T-helper 9 cell (primary cell): ENCODE measurements around the gene NEGR1.

Experiments used
- DNase-seq: peaks from one replicate; pipeline ENCODE4 v3.0.0-alpha.2; 2020

NEGR1 gene

DNA sequence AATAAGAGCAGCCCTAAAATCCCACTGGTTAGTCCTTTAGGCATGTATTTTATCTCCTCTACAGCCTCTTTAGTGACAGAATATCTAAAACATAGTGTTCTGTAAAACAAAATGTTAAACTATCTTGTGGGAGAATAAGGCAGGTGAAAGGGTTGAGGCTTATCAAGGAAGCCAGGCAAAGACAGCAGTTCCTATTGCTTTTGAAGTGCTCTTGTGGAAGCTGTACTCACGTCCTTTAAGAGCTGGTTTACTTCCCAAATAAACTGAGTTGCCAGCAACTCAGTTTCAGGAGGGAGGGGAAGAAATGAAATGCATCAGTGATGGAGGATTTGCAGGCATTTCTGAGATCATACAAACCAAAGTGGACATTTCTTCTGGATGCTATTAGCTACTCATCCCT, 671.9 kb downstream of the NEGR1 start:
- DNase-seq = no peak

DNA sequence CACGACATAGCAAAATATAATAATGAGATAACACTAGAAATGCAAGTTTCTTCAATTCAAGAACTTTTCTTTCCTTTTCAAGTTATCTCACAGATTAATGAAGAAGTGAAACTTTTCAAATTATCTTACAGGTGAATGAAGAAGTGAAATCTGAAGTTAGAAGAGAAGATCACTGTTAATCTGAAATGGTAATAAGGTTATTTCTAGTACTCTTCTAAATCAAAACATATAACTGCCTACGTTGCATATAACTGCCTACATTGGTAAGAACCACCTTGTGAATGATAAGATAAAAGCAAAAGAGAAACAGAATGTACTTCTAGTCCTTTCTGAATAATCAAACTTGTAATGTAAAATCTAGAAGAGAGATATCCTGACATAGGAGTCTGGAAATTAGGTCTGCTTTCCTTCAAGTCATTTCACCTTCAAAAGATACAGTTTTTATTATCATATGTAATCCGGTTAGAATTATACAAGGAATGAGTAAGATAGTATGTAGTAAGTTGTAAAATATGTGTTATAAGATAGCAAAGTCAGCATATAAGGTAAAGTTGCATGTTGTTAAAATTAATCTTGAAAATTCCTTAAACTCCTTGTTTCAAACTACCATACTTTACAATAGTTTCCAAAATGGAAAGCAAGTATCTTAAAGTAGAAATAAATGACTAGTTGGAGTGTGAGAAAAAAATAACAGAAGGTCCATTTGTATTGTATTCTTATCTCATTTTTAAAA, 679.1 kb downstream of the NEGR1 start:
- DNase-seq = no peak

DNA sequence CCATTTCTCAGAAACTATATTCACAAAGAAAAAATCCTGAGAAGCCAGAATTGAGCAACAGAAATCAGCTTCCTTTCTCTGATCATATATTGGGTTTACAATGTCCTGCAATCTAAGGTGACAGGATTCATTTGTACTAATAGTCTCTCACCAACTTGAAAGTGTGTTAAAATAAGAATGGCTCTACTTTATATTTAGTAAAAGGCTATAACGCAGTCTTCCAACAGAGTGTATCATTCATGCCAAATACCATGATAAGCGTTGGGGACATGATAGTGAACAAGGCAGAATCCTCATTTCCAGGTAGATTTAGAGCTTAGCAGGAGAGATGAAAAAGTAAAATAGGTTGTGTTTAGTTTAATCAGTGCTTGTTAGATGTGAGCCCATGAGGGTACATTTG, 682.3 kb downstream of the NEGR1 start:
- no peak for DNase-seq

DNA sequence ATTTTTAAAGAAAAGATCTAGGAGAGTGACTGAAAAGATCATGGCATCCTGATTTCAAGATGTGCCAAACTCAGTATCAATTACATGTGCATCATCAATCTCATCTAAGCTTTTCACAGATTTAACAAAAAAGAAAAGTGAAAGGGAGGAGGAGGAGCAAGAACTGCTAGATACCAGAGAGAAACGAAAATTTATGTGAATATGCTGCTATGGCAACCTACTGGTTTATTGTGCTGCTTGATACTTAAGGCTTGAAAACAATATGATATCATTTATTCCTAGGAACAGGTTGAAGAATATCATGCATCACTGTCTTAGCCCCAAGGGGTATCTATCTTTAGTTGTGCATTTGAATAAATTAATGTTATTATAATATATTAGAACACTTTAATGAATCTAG, 683.0 kb downstream of the NEGR1 start:
- DNase-seq = no peak

DNA sequence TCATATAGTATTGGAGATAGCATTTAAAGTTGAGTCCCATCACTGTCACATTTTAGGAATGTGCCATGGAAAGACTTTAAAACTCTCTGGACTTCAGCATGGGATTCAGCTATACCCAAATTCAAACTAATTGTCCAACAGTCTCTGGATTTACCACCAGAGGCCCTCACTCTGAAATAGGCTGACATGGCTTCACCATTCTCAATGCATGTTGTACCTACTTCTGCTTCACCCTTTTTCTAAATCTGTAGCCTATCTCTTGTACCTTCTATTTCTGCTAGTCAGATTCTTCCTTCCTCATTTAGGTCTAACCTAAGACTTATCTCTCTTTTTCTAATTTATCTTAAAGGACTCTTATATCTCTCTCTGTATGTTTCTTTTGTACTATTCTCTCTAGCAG, 688.8 kb downstream of the NEGR1 start:
- no peak for DNase-seq

DNA sequence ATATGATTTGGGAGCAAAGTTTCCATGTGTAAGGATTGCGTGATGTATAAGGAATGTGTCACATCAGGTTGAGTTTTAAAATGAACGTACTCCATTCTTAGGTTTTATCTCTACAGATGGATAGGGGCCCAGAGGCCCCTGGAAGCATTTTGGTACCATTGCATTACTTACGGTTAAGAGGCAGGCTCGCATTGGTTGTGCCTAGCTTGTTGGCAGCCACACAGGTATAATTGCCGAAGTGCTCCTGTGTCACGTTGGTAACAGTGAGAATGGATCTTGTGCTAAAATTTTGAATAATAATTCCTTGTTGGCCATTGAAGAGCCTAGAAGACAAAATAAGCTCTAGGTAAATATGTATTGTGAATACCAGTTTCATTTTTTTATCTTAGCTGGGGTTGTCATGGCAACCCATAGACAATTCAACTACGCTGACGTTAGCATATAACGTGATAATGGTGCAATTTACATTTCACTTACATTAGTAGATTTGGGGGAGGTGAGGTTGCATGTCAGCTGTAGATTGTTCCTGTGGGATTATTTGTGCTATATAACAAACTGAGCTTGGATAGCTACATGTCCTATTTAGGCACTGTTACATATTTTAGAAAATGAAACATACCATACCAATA, 689.6 kb downstream of the NEGR1 start:
- DNase-seq = no peak

DNA sequence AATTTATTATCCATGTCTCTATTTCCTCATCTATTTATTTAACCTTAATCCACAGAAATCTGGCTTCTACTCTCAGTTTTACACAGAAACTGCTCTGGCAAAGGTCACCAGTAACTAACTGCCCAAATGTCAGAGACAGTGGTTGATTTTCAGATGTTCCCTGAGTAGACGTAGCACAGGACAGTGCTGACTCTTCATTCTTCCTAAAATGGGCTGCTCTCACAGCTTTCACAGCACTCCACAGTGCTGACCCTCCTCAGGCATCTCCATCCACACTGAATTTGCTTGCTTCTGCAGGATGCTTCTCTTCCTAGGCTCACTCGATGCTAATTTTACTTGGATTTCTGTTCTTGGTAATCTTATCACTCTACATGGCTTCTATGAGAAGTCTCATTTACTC, 693.3 kb downstream of the NEGR1 start:
- no peak for DNase-seq

DNA sequence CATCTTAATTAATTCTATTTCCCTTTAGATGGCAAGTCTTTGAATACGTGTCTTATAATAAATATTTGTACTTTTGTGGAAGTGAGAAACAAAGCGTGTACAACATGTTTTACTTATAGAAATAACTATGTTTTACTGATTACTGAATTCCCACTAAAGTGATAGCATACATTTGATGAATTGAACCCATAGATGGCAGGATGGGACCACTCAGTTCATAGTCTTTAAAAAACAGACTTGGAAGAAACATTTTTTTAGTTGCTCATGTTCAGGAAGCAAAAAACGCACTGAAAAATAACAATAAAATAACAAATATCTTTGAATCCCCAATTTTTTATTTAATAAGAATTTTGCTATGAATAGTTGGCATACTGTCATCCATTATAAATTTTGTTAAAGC, 694.4 kb downstream of the NEGR1 start:
- no peak for DNase-seq

DNA sequence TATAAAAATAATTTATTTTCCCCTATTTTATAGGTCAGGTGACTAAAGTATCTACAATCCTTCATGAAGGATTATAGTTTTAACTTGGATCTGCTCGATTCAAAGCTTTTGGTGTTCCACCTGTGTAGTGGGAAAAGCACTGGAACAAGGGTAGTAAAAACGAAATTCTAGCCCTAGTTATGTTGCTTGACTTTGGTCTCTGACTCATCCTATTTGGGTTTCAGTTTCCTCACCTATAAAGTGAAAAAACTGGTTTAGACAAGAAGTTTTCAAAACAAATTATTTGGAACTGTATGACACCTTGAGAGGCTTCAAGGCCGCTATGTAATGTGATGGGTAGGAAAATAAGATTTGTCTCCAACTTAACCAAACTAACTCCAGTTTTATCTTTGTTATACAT, 696.3 kb downstream of the NEGR1 start:
- DNase-seq = no peak

DNA sequence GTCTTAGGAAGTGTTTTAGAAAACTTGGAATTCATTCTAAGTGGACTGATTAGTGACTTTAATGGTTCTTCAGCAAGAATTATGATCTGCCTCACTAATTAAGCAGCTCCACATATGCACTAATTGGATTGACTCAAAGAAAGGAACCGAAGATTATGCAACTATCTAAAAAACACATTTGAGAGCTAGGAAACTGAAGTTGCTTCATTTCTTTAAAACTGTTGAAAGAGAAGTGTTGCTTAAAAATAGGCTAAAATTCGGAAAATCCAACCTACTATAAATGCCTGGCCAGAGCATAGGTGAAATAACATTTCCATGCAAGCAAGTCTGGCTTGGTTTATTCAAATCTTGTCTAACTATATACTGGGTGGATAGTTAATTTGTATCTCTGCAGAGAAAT, 698.6 kb downstream of the NEGR1 start:
- no peak for DNase-seq

DNA sequence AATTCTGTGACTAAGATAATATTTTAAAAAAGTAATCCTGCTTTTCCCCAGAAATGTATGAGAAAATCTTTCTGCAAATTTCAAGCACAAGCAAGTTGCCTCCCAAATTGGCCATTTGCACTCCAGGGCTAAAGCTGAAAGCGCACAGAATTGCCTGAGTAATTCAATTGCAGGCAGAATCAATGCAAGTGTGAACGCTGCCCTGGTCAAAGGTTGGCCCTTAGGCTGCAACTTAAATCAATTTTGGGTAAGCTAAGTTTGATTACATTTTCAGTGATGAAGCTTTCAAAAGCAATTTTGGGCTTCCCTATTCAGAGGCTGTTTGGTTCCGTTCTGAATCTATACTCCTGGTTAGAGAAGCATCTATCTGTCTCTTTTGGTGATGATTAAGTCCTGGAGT, 699.7 kb downstream of the NEGR1 start:
- DNase-seq = no peak

DNA sequence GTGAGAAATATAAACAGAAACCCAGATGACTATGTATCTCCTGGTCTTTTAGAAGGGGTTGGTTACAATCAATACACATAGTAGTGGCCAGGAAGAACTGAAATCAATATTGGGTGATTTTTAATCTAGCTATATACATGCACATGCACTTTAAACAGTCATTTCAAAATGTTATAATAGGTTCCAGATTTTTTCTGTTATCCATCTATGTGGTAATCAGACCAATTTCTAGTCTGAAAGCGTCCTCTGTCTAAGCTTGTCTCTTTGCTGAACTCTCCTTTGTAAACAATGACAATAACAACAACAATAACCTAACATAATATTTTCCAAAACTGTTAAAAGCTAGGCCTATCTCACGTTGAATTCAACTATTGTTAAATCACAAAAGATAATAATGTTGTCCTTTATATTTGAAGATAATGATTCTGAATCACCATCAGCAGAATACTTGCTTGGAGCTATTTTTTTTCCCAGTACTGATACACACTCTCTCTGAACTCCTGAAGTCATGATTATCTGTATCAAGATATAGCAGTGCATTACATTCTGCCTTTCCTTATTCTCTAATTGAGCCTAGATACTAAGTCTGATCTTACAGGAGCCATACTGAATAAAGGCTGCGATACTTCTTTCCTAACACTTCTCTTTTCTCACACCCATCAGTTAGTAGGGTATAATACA, 704.7 kb downstream of the NEGR1 start:
- DNase-seq = no peak

DNA sequence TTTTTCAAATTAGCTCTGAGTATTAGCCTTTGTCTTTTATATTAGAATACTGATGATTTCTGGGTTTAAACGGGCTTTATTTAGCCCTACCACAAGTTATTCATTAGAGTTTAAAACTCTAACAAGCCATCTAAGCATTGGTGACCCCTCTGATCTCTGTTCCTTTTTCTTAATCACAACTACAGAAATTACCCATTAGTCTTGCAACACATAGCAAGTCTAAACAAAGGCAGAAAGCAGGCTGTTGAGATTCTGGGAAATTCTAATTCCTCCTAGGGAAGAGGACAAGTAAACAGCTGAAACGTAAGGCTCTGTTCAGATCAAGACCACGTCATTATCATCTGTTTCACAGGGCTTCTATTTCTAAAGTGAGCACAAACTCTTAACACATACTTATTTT, 710.3 kb downstream of the NEGR1 start:
- DNase-seq = no peak

DNA sequence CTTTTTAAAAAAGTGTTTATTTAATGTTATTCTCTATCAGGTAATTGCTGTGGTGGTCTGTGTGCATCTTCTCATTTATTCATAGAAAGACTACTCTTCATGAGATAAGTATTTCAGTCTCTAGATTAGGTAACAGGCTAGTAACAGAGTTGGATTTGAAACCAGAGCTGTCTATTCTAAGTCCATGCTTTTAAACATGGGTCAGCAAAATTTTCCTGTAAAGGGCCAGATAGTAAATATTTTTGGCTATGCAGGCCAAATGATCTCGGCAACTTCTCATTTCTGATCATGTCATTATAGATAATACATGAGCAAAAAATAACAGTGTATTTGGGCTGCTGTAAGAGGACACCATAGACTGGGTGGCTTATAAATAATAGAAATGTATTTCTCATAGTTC, 715.9 kb downstream of the NEGR1 start:
- no peak for DNase-seq

DNA sequence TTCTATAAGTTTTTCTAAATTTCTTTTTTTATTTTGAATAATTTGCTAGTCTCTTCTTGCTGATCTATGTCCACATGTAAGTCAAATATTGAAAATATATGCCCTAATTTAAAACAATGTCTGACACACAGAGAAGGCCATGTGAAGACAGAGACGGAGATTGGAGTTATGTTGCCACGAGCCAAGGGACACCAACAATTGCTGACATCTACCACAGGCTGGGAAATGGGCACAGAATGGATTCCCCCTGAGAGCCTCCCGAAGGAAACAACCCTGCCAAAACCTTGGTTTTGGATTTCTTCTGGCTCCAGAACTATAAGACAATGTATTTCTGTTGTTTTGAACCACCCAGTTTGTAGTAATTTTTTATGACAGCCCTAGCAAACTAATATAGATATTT, 716.5 kb downstream of the NEGR1 start:
- DNase-seq = no peak

DNA sequence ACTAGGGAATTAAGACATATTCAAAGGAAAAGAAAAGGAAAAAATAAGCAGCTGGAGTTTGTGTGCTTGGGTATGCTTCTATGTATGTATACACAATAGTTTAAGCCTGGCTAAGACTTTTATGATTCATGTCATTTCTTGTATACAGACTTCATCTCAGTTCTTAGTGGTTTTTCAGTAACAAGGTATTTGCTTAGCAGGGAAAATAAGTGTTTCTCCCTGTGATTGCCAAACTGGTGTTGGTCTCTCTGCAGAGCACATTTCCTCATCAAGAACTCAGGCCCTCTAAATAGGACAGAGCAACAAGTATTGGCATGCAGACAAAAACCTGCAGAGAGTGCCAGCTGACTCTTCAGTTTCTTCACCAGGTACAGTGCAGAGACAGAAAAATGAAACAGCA, 717.1 kb downstream of the NEGR1 start:
- DNase-seq = no peak

DNA sequence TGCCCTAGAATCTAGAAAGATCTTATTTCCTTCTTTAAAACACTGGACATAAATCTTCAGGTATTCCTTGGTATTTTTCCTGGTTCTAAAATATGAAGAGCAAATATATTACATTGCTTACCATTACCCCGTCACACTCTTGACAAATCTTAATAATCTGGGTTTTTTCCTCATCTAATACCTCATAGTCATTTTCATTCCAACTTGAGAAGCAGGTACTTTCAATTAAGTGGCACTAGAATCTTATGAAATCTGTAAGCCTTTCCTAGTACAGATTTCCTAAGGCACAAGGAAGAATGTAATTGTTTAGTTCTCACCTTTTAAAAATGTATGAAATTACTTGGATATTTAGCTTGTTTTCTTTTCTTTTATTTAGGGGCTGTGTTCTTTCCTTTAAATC, 720.0 kb downstream of the NEGR1 start:
- DNase-seq = no peak

DNA sequence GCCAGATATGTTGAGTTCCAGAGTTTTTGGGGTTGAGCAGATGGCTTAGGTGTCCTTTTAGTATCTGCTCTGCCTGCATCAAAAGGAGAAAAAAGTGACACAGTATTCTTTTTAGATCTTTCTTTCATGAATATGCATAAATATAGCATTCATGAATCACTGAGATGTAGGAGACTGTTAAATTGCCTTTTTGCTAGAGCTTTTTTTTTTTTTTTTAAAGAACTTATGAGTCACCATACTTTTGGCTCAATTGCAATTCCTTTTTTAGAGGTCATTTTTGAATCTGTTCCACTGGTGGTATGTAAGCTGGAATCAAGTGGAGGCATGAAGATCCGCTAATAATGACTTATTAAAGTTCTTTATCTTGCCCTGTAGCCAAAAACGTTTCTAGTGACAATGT, 720.6 kb downstream of the NEGR1 start:
- no peak for DNase-seq

DNA sequence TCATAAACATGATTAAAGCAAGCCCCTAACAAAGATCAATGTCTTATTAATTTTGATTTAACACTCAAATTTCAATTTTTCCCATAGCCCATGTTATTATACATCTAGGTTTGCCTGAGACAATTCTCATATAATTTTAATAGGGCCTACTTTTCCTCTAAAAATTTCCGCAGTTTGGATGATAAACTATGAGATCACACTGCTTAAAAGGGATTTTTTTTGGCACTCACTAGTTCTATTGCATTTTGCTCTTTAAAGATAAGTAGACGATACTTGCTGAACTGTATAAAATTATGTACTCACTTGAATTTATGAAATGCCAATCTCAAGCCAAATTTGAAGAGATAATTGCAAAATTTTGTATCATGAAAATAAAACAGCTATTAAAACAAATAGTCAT, 721.1 kb downstream of the NEGR1 start:
- no peak for DNase-seq

DNA sequence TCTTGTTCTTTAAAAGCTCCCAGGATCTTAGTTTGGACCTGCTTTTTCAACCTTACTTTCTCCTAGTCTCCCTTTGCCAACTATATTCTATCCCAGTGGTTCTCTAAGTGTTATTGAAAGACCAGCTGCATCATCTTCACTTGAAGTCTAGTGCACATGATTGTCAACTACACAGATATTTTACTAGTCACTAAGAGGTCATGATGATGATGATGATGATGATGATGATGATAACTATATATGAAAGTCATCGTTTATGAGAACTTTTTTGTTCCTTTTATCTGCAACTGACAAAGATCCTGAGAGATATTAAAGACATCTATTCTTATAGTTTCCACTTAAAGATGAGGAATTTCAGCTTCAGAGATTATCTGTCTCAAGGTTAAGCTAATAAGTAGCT, 722.5 kb downstream of the NEGR1 start:
- no peak for DNase-seq

DNA sequence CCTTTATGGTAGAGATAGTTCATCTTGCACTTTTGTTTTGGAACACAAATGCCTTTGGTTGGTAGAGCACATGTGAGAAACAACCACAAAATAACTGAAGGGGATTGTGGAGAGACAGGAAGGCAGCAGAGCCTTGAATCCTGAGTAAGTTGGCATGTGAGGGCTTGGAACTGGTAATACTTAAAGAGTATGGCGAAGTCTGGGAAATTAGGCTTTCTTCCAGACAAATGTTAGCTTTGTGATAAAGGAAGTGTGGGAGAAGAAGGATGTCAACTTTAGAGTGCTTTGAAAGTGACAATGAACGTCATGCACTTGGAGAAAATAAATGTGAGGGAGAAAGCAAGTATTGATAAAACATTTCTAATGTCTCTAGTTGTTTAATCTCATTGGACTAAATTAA, 725.2 kb downstream of the NEGR1 start:
- DNase-seq = no peak

DNA sequence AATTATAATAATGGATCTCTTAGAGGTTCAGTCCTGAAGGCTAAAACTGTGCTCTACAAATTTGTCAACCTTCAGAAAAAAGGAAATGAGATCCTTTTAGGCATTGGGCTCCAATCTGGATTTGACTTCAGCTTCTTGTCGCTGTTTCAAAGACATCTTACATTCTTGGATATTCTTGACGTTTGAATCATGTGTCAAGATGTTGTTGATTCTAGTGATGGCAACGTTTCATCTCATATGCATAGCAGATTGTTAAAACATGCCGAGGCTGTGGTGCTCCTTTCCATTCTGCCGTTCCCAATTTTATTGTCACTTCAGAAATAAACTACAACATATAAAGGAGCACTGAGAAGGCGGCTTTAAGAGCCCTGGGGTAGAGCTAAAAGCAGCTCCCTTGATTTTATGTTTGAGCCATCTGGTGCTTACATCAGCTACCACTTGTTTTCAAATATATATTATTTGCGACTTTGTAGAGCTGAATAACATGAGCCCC, 733.9 kb downstream of the NEGR1 start:
- DNase-seq = no peak

DNA sequence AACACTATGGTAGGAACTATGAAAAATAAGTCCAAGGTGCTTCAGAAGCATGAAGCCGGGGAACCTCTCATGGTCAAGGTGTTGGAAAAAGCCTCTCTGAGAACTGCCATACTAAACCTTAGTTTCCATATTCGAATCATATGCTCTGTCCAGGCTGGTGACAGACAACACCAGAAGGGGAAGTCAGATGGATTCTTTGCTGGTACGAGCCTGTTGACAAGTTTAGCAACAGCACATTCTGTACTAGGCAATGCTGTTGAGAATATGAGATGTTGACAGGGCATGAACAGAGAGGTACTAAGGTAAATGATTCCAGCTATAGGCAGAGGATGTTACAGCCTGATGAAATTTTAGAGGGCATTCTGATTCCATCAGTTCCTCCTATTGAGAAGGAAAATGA, 740.2 kb downstream of the NEGR1 start:
- no peak for DNase-seq

DNA sequence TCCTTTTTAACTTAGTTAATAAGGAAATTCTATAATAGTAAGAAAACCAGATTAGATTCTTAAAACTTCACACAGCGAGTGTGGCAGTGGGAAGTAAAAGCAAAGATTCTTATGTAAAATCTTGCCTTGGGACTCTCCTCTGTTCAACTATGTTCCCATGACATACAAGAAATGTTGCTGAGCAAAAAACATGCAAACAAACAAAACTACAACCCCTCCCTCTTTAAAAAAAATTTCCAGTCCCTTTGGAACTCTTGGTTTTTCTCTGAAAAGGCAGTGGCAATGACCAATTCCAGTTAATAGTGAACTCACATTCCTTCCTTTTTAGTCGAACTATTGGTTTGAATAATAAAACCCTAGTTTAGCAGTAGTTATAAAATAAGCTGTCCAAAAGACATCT, 748.4 kb downstream of the NEGR1 start:
- DNase-seq = no peak
